ENCODE data around the gene PDIA5. TPM values are rescaled to one million over a fixed set of nuclear protein-coding genes. Genes with fewer than 3 reads are reported as not detected.

The PDIA5 gene
- total RNA-seq, 1 experiment from 2014 or later: 24.3 TPM

DNA sequence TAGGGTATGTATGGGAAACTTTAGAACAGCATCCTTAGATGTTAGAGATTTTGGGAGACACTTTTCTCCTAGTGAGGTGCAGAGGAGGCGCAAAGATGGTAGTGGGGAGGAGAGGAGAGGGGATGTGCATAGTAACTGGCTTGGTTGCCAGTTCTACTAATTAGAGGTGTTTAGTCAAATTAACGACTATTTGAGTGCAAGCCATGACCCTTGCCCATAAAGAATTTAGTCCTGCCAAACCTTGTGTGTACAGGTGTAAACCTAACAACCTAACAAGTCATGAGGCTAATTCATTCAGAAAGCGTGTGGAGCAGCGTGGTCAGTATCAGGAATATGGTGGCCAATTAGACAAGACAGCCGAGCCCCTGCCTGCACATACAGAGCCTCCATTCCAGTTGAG lies 72.7 kb downstream of the PDIA5 start:
- no peak overlapping the region for H3K4me3 Mint-ChIP-seq
- no peaks in the 10 kb centered on the region for H3K9me3 Mint-ChIP-seq
- Histone ChIP-seq H3K27me3 (ENCODE audit: insufficient read depth, low read length) (no peaks in the 10 kb centered on the region), H4K91ac (ENCODE audit: insufficient read length, low read depth, low read length) (no peak overlapping the region), H2BK5ac (ENCODE audit: insufficient read length, low read length) (no peak overlapping the region), H3K56ac (ENCODE audit: insufficient read length, low read depth, low read length) (no peak overlapping the region), H2AK5ac (ENCODE audit: insufficient read length, low read length) (no peak overlapping the region), H2BK15ac (ENCODE audit: low read depth, low read length) (no peak overlapping the region), H3K79me1 (ENCODE audit: insufficient read depth, low read depth, low read length, poor library complexity, severe bottlenecking) (no peaks in the 10 kb centered on the region), H4K5ac (ENCODE audit: insufficient read length, low read depth, low read length) (no peak overlapping the region), H3T11ph (ENCODE audit: low read length) (no peak overlapping the region), H3K23me2 (ENCODE audit: insufficient read length, low read depth, low read length, poor library complexity, severe bottlenecking) (no peaks in the 10 kb centered on the region), H3K4ac (ENCODE audit: low read depth, low read length) (no peak overlapping the region), H3K9ac (ENCODE audit: extremely low read depth, insufficient read length, low read length) (no peak overlapping the region), H2BK20ac (ENCODE audit: low read depth, low read length, poor library complexity, severe bottlenecking) (no peak overlapping the region), H3K79me2 (ENCODE audit: insufficient read depth, low read length) (no peaks in the 10 kb centered on the region), H3K4me1 (ENCODE audit: insufficient read depth, low read length) (peaks cover 10% of the 10 kb centered on the region), H3K4me2 (ENCODE audit: insufficient read depth, insufficient read length, low read length) (no peak overlapping the region), H3K18ac (ENCODE audit: insufficient read length, low read depth, low read length) (no peak overlapping the region), H3K14ac (ENCODE audit: insufficient read depth, low read length) (no peak overlapping the region), H3K23ac (ENCODE audit: insufficient read length, low read depth, low read length) (no peak overlapping the region), H4K8ac (replicated peaks; ENCODE audit: insufficient read length, low read depth, low read length) (no peak overlapping the region), H2BK120ac (ENCODE audit: low read depth, low read length, poor library complexity, severe bottlenecking) (no peak overlapping the region), H3K27ac (ENCODE audit: insufficient read length, low read depth, low read length) (no peak overlapping the region), H2AFZ (ENCODE audit: low read length) (no peak overlapping the region), H3K9me3 (ENCODE audit: control insufficient read depth, low read depth, low read length) (no peaks in the 10 kb centered on the region), H4K20me1 (ENCODE audit: control insufficient read depth, insufficient read depth, insufficient read length) (no peaks in the 10 kb centered on the region), H2BK12ac (ENCODE audit: insufficient read length, low read depth, low read length) (no peak overlapping the region)
- DNase-seq: no peak
- WGBS (ENCODE audit: extremely low coverage, insufficient read length, low lambda C conversion rate): no CpG with 5 or more reads among the region's 5 CpGs
- peaks cover 23 to 29% of the 10 kb centered on the region in 2 experiments for H3K4me1 Mint-ChIP-seq
- peaks cover 5 to 13% (median 8%) of the 10 kb centered on the region in 3 experiments; a peak in 6 of 7 replicates for H3K36me3 Mint-ChIP-seq (ENCODE audit: insufficient read depth in 1 of 3, low read depth in 3 of 3)
- peak overlapping the region in 1 of 3 experiments; percentile 22; a peak in 2 of 7 replicates for H3K27ac Mint-ChIP-seq
- TF ChIP-seq, protein P1, sequence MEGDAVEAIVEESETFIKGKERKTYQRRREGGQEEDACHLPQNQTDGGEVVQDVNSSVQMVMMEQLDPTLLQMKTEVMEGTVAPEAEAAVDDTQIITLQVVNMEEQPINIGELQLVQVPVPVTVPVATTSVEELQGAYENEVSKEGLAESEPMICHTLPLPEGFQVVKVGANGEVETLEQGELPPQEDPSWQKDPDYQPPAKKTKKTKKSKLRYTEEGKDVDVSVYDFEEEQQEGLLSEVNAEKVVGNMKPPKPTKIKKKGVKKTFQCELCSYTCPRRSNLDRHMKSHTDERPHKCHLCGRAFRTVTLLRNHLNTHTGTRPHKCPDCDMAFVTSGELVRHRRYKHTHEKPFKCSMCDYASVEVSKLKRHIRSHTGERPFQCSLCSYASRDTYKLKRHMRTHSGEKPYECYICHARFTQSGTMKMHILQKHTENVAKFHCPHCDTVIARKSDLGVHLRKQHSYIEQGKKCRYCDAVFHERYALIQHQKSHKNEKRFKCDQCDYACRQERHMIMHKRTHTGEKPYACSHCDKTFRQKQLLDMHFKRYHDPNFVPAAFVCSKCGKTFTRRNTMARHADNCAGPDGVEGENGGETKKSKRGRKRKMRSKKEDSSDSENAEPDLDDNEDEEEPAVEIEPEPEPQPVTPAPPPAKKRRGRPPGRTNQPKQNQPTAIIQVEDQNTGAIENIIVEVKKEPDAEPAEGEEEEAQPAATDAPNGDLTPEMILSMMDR (conservative IDR thresholded peaks at IDR 0.05): no peak
- no peaks in the 10 kb centered on the region for H3K27me3 Mint-ChIP-seq (ENCODE audit: low read depth)

Measured in H9 (cell line).